K562 (cell line): ENCODE measurements around the gene DKC1. TPM values are rescaled to one million over a fixed set of nuclear protein-coding genes. Genes with fewer than 3 reads are reported as not detected.

Experiments
- E2F8 ChIP-seq: fragments of 450-650 bp; IDR thresholded peaks from 2 replicates; pipeline ENCODE4 v1.7.1; 2018; ENCODE audit warnings: mild to moderate bottlenecking, low read depth; ENCODE audit not compliant: partially characterized antibody
- EGR1 ChIP-seq: fragments of 450-650 bp; conservative IDR thresholded peaks from 2 replicates; pipeline ENCODE4 v1.6.1; 2017; ENCODE audit warnings: mild to moderate bottlenecking
- MYNN ChIP-seq, 2 experiments: sonication (generic); formaldehyde crosslinking in 1 of 2; IDR thresholded peaks; 2 replicates each; pipeline versions ENCODE4 v1.5.0 to v1.6.1; 2016 to 2020; ENCODE audit warnings: antibody characterized with exemption in 1 of 2, missing genetic modification reagents in 1 of 2
- POLR2A ChIP-seq: fragments of 450-650 bp; conservative IDR thresholded peaks from 2 replicates; pipeline ENCODE4 v1.6.1; 2016
- POLR2AphosphoS5 ChIP-seq: IDR thresholded peaks from 2 replicates; pipeline ENCODE4 v1.6.1; 2011; ENCODE audit warnings: mild to moderate bottlenecking, low read depth, low read length, moderate library complexity; ENCODE audit not compliant: control insufficient read depth, insufficient read depth
- POLR2B ChIP-seq: fragments of 450-650 bp; IDR thresholded peaks from 2 replicates; pipeline ENCODE4 v1.6.1; 2018; ENCODE audit warnings: low read depth; ENCODE audit not compliant: partially characterized antibody
- POLR2G ChIP-seq: fragments of 200-400 bp; formaldehyde crosslinking; IDR thresholded peaks from 2 replicates; pipeline ENCODE4 v1.6.1; 2017; ENCODE audit warnings: low read depth, mild to moderate bottlenecking, antibody characterized with exemption, low read length, moderate library complexity
- SUPT5H ChIP-seq: fragments of 450-650 bp; IDR thresholded peaks from 2 replicates; pipeline ENCODE4 v1.6.1; 2016
- TFAP4 ChIP-seq: sonication (generic); formaldehyde crosslinking; IDR thresholded peaks from 2 replicates; pipeline ENCODE4 v1.8.0; 2022; ENCODE audit warnings: missing genetic modification reagents, mild to moderate bottlenecking, moderate library complexity, borderline replicate concordance
- TRIM25 ChIP-seq: fragments of 450-650 bp; IDR thresholded peaks from 2 replicates; pipeline ENCODE4 v1.7.0; 2016; ENCODE audit warnings: borderline replicate concordance
- ZFX ChIP-seq: sonication (generic); formaldehyde crosslinking; IDR thresholded peaks from 2 replicates; pipeline ENCODE4 v1.8.0; 2022; ENCODE audit warnings: mild to moderate bottlenecking, missing genetic modification reagents, moderate library complexity
- ZNF668 ChIP-seq: fragments of 250-450 bp; sonication (Bioruptor Pico); IDR thresholded peaks from 2 replicates; pipeline ENCODE4 v1.8.0; 2022; ENCODE audit warnings: mild to moderate bottlenecking, inconsistent platforms
- polyA plus RNA-seq, 8 experiments: library from polyadenylated mRNA; depleted of rRNA in 4 of 8; stranded (reverse) in 5 of 8; unstranded in 3 of 8; fragments of >200 nt; fragmentation: Nextera tagmentation in 2 of 8; fragmentation: Illumina TruSeq in 1 of 8; extraction: Ambion mirVana in 2 of 8; extraction: Trizol in 1 of 8; gene quantifications; 2 replicates each; pipeline versions ENCODE4 v1.2.1 to v1.2.3, GENCODE V29; 2011 to 2014; ENCODE audit warnings: inconsistent platforms in 1 of 8, missing spikeins in 1 of 8
- total RNA-seq, 7 experiments: library from RNA; depleted of rRNA in 6 of 7; stranded (reverse); fragments of >200 nt in 6 of 7; fragmentation: Illumina TruSeq in 2 of 7; extraction: Trizol in 2 of 7; gene quantifications; 2 replicates each; pipeline versions ENCODE4 v1.2.1 to v1.2.3, GENCODE V29; 2011 to 2021; ENCODE audit warnings: low replicate concordance in 1 of 7

The DKC1 gene
- total and polyA plus RNA-seq, 9 of the 15 experiments (the other 6 are each of a cell fraction or from before 2014, with no cell fraction given), result 205 to 313 (median 219) TPM

- TF ChIP-seq E2F8, result no peak
- no peak for TF ChIP-seq TRIM25
- peak; percentile 40 for TF ChIP-seq SUPT5H
- TF ChIP-seq POLR2AphosphoS5, result peak; percentile 46; the same call in 1 of the 2 replicates
- 0 out of 2 replicates have a peak, but pooled peaks have one; percentile 13 for TF ChIP-seq TFAP4 (CRISPR knock-in tag)
- TF ChIP-seq EGR1, result peak; percentile 69
- no peak for TF ChIP-seq ZNF668 (CRISPR knock-in tag)
- peak; percentile 44 for TF ChIP-seq POLR2A
- peak; percentile 20; the same call in 1 of the 2 replicates for TF ChIP-seq ZFX
- TF ChIP-seq POLR2B, result peak; percentile 51
- TF ChIP-seq MYNN (IDR thresholded peaks at IDR 0.05), result peak; percentile 5; the same call in 1 of the 2 replicates
- TF ChIP-seq MYNN (CRISPR knock-in tag; IDR thresholded peaks at IDR 0.05), result no peak
- TF ChIP-seq POLR2G, result 0 out of 2 replicates have a peak, but pooled peaks have one; percentile 11
Measured at GRCh38 chrX:154775419-154776349, 13.0 kb downstream of the DKC1 start (continued).
